NOMO-1 (cell line): ENCODE measurements around the gene CA5A.
"Not testable (repeated sequence)": the region's sequence is repeated elsewhere in the genome, so short reads cannot be mapped to it uniquely, and the experiment has no call there.

Experiments
- DNase-seq, 2 experiments: peaks; one replicate each; lab custom pipeline; 2025; ENCODE audit not compliant: unreplicated experiment in 2 of 2; lab: John Stamatoyannopoulos, UW

CA5A gene

DNA sequence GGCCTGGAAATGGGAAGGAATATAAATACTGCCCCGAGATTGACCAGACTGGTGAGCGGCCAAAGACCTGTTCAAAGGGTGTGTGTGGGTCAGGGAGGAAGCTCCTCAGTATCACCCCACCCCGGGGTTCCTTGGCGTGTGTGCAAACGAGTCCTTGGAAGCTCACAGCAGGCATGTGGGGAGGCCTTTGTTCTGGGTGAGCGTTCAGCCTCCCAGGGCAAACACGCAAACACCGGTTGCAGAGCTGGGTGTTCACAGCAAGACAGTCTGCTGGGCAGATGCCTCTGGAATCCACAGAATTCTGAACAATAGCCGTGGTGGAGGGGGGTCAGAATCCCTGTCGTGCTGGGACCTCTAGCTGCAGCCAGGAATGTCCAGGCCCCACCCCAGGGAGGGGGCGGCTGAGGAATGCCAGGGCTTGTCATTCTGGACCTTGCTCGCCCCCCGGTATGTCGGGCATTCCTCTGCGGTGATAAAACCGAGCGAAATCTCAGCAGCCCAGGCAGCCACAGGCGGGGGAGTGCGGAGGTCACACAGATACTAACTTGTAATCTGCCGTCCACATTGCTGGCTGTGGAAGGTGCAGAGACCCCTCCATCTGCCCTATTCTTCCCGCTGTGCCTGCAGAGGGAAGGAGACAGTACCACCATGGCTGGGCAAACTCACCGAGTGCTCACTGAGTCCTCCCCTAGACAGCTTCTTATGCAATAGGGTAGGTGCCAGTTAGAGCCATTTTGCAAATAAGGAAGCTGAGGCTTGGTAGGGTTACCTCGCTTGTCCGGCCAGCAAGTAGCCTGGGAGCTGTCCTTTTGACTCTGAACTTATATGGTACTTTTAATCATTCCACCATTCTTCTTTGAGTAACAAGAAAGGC, 65.7 kb downstream of the CA5A start:
- peak; percentile 66 to 70 for DNase-seq

DNA sequence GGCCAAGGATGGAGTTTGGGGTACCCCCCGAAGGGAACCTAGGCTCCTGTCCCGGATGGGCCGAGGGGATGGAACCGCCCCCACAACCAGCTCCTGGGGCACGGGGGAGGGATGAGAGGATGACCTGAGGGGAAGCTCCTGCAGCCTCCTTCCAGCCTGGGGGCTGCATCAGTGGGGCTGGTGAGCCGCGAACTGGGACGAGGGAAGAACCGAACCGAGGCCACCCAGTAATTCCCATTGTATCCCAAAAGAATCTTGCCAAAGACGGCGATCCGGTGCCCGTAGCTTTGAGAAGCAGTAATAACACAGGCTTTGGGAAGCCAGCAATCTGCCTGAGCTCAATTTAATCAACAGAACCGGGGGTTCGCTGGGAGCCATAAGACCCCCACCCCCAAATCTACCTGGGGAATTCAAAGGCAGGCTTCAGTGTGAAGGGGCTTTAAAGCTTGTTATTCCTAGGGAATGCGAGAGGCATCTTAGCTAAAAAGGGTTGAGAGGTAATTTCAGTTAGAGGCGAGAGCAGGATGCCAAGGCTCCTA, 66.4 kb downstream of the CA5A start:
- DNase-seq = not testable (repeated sequence)

DNA sequence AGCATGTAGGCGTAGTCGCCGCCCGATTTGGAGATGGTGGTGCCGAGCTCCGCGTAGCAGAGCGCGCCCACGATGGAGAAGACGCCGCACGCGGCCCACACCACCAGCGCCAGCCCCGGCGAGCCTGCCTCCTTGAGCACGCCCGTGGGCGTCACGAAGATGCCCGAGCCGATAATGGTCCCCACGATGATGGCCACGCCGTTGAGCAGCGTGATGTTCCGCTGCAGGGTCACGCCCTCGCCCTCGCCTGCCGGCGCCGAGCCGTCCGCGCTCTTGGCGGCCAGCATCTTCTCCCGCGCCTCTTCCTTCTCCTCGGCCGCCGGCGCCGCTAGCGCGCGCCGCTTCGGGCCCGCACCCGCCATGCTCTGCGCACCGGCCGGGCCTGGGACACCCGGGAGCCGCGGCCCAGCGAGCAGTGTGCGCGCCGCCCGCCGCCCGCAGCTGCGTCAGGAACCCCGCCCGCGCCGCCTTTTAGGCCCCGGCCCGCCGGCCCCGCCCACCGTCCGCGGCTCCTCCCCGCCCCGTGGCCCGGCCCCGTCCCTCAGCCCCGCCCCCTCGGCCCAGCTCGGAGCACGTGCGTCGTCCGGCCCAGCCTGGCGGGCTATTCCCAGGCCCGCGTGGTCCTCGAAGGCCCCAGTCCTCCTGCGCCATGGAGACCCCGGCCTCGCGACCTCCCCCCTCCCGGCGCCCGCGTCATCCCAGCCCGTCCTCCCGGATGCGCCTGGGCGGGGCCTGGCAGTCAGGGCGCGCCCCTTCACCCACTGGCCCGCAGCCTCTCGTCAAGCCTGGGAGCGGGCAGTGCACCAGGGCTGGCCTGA, 67.1 kb downstream of the CA5A start, which contains the start of gene SLC7A5:
Gene SLC7A5, minus strand, starts transcription at position 447 of the 818 bp plus-strand sequence. Its CDS starts 85 bp downstream, at position 362.
- peak; percentile 46 to 57 for DNase-seq

DNA sequence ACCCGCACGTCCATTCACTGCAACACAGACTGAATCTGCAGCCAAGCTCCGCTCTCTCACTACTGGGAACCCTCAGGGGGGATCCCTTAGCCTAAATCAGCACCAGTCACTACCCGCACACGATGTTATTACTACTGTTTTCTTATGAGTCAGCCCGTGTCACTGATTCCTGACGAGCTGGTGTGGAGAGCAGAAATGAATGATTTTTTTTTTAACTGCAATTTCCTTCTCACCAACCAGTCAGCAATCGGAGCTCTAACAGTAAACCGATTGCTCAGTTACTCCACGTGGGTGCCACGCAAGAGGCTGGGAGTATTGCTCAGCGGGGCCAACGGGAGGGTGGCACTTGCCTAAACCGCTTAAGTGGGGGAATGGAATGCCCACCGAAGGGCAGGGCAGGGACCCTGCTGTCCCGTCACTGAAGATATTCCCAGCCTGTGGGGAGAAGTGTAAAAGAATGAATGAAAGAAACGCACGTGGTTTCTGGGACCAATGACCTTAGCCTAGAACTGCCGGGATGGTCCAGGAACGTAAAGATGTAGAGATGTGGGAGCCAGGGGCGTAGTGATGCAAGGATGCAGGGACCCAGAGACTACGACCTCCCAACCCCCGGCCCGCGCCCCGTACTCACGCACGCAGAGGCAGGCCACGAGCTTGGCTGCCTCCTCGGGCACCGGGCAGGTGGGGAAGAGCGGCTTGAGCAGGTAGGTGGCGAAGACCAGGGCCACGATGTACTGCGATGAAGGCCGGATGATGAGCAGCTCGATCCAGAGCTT, 67.9 kb downstream of the CA5A start:
- peak; percentile 58 to 77 for DNase-seq

DNA sequence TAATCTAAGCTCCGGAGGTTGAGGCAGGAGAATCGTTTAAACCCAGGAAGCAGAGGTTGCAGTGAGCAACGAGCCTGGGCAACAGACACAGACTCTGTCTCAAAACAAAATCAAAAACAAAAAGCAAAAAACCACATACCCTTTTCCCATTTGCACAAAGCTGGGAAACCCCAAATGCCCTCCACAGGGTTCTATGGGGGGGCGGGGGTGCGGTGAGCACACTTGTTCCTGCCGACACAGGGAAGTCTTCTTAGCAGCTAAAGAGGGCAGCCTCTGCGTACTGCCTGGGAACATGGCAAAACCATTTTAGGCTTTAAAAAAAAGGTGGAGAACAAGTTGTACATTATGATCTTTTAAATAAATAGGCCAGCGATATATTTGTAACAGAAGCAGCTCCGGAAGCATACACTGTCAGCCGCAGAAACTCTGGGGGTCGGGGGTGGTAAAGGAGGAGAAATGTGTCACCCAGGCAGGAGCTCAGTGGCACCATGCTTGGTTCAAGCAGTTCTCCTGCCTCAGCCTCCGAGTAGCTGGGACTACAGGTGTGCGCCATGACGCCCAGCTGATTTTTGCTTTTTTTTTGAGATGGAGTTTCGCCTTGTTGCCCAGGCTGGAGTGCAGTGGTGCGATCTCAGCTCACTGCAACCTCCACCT, 70.3 kb downstream of the CA5A start:
- DNase-seq = not testable (repeated sequence)

DNA sequence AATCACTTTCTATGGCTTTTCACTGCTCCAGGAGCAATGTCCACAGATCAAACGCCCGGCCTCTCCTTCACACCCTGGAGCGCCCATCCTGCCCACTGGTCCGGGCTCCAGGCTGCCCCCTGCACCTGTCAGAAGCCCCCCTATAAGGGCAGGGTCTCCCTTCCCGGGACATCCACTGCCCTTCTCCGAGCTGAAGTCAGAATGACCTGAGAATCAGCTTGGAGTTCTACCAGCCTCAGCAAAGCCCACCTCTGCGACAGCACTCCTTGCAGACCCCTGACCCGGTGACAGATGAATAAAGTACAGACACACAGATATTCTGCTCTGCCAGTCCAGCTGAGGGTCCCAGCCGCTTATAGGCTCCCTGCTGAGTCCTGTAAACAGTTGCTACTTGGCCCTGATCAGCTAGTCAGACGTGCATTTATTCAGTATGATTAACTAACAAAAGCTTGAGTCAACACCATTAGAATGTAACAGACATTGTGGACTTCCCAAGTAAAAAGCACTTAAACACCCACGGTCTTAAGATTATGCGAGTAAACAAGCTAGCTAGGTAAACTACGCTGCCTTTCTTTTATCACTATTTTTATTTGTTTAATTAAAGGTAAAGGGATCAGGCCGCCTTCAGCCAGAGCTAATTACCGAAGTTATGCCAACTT, 71.9 kb downstream of the CA5A start:
- no peak for DNase-seq

DNA sequence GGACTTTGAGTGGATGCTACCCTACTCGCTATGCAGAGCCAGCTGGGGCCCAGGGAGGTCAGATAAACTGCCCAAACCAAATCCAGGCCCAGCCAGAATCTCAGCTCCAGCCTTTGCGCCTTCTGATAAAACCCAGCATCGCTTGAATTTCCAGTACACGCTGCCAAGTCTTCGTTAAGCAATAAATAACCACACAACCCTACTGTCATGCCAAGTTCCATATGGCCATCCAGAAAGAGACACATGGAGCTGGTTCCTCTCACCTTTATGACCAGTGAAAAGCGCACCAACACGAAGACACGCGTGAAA, 73.0 kb downstream of the CA5A start:
- not testable (repeated sequence) for DNase-seq

DNA sequence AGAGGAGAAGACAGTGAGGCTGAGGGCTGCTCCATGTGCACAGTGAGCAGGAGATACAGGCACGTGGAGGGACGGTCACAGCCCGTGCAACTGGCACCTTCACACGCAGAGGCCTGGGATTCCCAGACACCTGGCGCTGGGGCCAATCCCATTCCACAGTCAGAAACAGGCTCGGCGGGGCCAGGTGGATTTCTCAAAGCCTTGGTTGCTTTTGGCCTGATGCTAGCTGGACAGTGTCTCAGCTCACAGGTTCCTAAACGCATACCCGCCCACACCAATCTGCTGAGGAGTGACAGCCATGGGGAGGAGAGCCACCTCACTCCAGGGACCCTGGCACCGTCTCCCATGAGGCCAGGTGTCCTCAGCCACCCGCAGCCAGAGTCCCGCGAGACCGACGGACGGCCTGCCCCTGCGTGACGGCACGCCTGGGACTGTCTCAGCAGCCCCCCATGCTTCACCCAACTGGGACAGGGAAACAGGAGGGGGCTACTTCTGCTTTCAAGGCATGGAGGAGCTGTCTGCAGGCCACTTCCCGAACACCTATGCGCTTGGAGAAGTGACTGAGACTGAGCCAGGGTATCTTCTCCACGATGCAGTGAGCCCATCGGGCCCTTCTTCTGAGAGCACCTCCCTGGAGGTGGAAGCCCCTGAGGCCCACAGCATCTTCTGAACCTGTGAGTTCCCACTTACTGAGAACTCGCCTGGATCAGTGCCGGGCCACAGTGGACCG, 73.6 kb downstream of the CA5A start:
- DNase-seq = not testable (repeated sequence)

DNA sequence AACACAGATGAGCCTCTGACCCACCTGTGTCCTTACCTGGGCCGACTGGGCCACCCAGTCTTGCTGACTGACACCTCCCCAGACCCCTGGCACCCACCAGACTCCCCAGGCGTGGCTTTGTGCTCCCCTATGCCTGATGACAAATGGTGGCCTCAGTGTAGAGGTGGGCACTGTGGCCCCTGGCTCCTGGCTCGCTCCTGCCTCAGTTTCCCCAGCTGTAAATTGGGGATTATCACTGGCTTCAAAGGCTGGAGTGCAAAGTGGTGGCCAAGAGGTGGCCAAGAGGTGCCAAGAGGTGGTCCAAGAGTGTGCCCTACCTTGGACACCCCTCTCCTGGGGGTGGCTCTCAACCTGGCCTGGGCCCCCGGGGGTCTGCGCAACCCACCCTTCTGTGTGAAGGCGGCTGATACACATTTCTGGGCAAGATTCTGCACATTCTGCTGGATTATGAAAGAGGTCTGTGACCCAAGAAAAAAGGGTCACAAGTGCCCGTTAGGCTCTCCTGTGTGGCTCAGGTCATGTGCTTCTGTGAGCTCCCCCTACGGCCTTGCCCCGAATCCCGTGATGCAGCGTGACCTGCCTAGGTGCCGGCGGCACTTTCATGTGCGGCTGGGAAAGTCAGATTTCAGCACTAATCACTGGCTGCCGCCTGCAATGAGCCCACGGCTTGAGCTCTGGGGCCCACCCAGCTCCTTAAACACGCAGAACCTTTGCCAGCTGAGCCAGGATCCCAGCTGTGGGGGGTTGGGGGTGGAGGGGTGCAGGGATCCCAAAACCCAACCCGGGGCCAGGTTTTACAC, 74.8 kb downstream of the CA5A start:
- not testable (repeated sequence) for DNase-seq

DNA sequence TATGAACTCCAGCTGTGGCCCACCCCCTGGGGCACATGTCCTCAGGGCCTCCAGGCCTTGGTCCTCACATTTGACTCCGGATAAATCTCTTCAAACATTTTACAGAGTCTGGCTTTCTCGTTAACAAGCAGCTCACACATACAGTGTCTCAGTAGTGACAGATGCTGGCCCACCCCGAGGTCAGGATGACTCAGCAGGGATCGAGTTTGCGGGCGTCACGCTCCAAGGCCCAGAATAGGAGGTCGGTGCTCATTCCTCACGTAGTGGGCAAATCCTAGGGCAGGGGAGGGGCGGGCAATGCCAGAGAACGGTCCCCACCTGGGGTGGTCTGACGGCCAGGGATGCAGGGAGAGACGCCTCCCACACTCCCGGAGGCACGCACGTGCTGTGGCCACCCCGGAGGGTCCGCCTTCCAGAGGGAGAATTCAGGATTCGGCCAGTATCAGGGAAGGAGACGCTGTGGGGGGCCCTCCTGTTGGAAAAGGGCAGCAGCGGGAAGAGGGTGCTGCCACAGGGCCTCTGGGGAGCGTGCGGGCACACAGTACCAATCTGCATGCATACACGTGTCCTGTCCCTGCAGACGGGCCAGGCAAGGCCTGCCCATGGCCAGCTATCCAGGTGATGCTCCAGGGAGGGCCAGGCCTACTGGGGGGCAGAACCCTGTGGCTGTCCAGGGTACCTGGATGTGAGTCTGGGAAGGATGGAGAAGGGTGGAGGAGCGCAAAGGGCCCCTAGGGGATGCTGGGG, 75.6 kb downstream of the CA5A start:
- DNase-seq = no peak

DNA sequence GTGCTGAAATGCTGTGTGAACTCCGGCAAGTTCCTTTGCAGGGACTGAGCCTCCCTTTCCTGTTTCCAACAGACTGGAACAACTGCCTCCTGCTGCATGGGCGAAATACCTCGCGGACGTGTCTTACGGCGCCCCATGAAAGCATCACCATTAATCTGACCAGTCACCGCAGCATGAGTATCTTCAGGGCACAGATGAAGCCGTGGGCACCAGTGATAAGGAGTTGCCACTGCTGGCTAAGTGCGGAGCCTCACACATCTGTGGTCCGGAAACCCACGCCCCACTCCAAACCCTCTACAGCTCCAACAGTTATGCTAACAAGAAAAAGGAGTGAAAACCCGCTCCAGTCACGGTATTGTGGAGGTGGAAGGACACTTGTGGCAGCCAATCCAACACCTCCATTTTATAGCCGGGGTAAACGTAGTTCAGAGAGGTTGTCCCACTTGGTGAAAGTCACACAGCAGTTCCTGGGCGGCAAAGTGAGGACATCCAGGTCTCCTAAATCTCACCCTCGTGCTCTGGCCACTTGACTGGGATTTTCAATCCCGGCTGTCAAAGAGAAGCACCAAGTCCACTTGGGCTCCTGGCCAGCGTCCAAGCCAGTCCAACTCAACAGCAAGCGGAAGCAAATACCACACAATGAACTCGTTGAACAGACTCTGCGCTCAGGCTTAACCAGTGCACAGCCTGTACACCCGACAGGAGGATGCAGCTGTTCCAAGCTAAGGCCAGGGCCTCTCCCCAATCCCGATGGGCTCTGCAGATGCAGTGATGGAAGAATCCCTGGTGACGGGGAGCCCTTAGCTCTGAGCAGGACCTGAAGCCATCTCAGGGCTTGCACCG, 78.0 kb downstream of the CA5A start:
- DNase-seq = not testable (repeated sequence)

DNA sequence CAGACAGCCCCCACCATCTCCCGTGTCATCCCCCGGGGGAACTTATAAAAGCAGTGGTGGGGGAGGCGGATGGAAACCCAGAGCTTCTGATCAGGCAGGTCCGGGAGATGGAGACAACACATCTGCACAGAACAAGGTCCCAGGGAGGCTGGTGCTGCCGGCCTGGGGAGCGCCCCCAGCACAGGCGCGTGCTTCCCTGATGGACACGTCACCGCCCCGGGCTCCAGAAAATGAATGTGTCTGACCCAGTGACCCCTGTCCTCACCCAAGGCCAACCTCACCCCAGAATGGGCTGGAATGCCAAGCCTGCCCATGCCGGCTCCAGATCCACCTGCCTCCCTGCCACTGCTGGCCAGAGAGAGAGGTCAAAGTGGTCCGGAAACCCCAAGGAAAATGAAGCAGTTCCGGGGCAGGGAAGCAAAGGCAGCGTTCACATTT, 79.5 kb downstream of the CA5A start:
- DNase-seq = no peak

DNA sequence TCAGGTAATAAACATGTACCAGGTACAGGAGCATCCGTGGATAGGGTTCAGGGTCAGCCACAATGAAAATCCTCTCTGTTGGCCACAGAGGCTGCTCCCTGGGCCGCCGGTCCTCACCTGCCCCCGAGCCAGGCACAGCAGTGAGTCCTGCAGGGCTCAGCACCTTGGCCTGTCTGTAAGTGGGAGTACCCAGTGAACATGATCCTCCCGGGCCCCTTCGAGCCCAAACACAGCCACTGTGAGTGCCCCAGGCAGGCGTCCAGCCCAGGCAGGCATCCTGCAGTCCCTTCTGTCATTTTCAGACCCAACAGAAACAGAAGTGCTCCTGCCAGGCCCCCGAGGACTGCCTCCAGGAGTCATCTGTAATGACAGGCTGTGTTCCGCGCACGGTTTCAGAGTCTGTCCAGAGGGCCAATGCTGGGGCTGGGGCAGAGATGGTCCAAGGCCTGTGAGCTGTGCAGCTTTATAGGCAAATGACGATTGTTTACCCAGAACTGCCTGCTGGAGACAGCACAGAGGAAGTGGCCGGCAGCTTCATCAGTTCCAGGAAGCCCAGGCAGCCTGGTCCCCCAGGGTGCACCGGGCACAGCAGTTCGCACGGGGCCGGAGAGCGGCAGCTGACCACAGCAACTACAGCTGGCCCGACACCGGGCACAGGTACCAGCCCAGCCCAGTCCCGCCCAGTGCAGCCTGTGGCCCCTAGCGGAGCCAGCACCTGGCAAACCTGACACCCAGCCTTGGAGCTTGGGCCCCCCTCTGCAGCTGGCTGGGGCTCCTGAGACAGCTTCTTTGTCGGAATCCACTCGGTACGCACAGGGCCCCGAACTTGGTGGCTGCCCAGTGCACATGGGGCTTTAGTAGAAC, 80.2 kb downstream of the CA5A start:
- DNase-seq = no peak

DNA sequence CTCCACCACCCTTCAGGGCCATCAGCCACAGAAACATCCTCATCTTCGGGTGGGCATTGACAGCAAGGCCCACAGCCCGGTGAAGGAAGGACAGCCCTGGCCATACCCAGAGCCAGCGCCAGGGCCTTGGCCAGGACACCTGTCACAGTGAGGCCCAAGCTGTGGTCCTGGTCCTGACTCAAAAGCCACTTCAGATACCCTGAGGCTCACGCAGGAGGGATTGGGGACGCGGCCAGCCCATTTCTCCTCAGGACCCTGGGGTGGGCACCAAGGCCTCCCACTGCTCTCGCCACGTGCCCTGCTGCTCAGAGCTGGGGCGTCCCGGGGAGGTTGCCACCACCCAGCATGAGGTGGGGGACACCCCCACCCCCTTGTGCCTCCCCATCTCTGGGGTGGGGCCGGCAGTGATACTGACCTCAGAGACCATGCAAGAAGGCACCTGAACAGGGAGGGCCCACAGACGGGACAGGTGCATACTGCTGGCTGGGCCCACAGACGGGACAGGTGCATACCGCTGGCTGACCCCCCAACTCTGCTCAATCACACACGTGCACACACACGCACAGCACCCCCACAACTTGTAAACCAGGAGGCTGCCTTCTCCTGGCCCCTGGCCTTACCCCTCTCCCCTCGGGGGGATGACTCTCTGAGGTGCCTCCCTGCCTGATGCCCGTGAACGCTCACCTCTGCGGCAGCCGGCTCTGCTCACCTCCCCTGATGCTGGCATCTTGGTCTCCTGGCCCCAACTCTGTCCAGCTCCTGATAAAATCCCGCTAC, 81.2 kb downstream of the CA5A start:
- no peak for DNase-seq
